Pancreas (tissue), 10 donors: ENCODE measurements around the gene SETD2. TPM values are rescaled to one million over a fixed set of nuclear protein-coding genes. Genes with fewer than 3 reads are reported as not detected.
"Not testable (repeated sequence)": the region's sequence is repeated elsewhere in the genome, so short reads cannot be mapped to it uniquely, and the experiment has no call there.

ENCODE experiments used
- ATAC-seq, 4 donors: fragments of 200-7000 bp; cut with Tn5 transposase; one replicate each; pipeline versions ENCODE4 v1.8.0 to v1.9.1; 2020; ENCODE audit warnings: mild to moderate bottlenecking in 4 of 4, moderate library complexity in 4 of 4
- DNase-seq, 6 donors: peaks; one replicate each; pipeline ENCODE4 v3.0.0-alpha.2; 2020
- FAIRE-seq: peaks from 2 replicates; lab custom pipeline; 2012; peaks lifted over from hg19 to GRCh38; lab: Jason Lieb, UNC
- H3K27ac ChIP-seq, 4 donors: fragments of 200-600 bp; sonication (generic); 1 replicate in 3 of 4; 2 replicates in 1 of 4; pipeline versions ENCODE4 v1.5.0 to v1.8.0; 2020
- H3K27me3 ChIP-seq, 4 donors: fragments of 200-600 bp; one replicate each; pipeline ENCODE4 v1.8.0; 2021
- H3K36me3 ChIP-seq, 3 donors: fragments of 200-600 bp; sonication (generic) in 1 of 3; one replicate each; pipeline versions ENCODE4 v1.5.0 to v1.8.0; 2020 to 2021
- H3K4me1 ChIP-seq, 3 donors: fragments of 200-600 bp; one replicate each; pipeline ENCODE4 v1.8.0; 2021
- H3K4me3 ChIP-seq, 4 donors: fragments of 200-600 bp; sonication (generic) in 2 of 4; one replicate each; pipeline versions ENCODE4 v1.5.0 to v1.8.0; 2020 to 2021
- H3K9me3 ChIP-seq, 4 donors: fragments of 200-600 bp; one replicate each; pipeline ENCODE4 v1.8.0; 2021
- WGBS, 2 donors: extraction: QIAGEN DNeasy Blood & Tissue Kit; methylation state at CpG; one replicate each; pipeline ENCODE4 v1.1.7; 2013; 5-methylcytosine and 5-hydroxymethylcytosine counted together
- intact Hi-C, 3 donors: fragments of 100-400 bp; cut with DNase I; formaldehyde crosslinking; loops; one replicate each; pipeline versions ENCODE4 v1.11.1 to v1.14.2; 2022
- polyA plus RNA-seq, 2 donors: library from polyadenylated mRNA; stranded (reverse); fragments of 200-250 nt; gene quantifications; one replicate each; pipeline ENCODE4 v1.2.3, GENCODE V29; 2013
- total RNA-seq, 6 donors: library from RNA; stranded (reverse); fragmentation: NEBNext Ultra II Directional in 4 of 6; extraction: Animal tissue kit (Norgen Biotek cat#: 25700) in 4 of 6; gene quantifications; one replicate each; pipeline versions ENCODE4 v1.2.1 to v1.2.4, GENCODE V29; 2021 to 2023
- TF ChIP-seq, protein P1 (sequence below), 4 donors: fragments of 200-600 bp; sonication (generic) in 3 of 4; IDR thresholded peaks; one replicate each; pipeline versions ENCODE4 v1.5.0 to v1.8.0; 2021; ENCODE audit warnings: antibody characterized with exemption in 4 of 4
- donor health status: healthy with polysubstance abuse.
- donor health status: DM: no; HTN: no; CAD: no; lungs with moderate emphysema.
- donor health status: DM: no; HTN: no; CAD: no.
- donor health status: control.
- donor health status: control.
- donor health status: Bipolar disorder and iron deficiency.
- donor health status: DM: yes; HTN: yes; CAD: no.
- donor health status: DM: no; HTN: no; CAD: no.
- donor health status: DM: no; HTN: no; CAD: no.
- donor health status: DM: yes; HTN: yes; CAD: no.

SETD2 gene
- total and polyA plus RNA-seq, 8 donors = 9.6 to 35.3 (median 21.6) TPM

DNA sequence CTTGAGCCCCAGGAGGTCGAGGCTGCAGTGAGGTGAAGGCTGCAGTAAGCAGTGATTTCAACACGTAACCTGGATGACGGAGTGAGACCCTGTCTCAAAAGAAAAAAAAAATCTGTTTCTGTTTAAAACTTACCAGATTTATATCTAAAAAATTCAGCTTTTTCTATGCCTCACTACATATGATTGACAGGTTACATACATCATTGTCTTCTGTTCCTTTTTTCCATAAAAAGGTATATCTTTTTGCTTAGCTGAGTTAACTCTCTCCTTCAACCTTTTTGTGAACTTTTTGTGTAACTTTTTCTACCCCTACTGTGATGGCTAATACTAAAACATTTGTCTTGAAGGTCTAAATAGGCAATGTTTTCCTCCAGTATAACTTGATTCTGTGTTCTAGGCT, 38.6 kb upstream of the SETD2 start:
- Histone ChIP-seq H3K4me3 (no peak overlapping the region), H3K9me3 (no peaks in the 10 kb centered on the region), H3K4me1 (no peaks in the 10 kb centered on the region), H3K27me3 (no peaks in the 10 kb centered on the region), H3K36me3 (no peaks in the 10 kb centered on the region), H3K27ac (no peak overlapping the region)
- FAIRE-seq (no peak), DNase-seq (no peak), ATAC-seq (no peak)
- 96 to 97% methylated on average over 3 of the region's 3 CpGs for WGBS, 2 donors
- intact Hi-C loops = no loop called here
- TF ChIP-seq, protein P1, sequence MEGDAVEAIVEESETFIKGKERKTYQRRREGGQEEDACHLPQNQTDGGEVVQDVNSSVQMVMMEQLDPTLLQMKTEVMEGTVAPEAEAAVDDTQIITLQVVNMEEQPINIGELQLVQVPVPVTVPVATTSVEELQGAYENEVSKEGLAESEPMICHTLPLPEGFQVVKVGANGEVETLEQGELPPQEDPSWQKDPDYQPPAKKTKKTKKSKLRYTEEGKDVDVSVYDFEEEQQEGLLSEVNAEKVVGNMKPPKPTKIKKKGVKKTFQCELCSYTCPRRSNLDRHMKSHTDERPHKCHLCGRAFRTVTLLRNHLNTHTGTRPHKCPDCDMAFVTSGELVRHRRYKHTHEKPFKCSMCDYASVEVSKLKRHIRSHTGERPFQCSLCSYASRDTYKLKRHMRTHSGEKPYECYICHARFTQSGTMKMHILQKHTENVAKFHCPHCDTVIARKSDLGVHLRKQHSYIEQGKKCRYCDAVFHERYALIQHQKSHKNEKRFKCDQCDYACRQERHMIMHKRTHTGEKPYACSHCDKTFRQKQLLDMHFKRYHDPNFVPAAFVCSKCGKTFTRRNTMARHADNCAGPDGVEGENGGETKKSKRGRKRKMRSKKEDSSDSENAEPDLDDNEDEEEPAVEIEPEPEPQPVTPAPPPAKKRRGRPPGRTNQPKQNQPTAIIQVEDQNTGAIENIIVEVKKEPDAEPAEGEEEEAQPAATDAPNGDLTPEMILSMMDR (IDR thresholded peaks at IDR 0.05) = no peak

- no peaks in the 10 kb centered on the region for H3K36me3 ChIP-seq
- intact Hi-C loops = no loop called here
- WGBS, 2 donors = 49 to 50% methylated on average over 3 of the region's 3 CpGs
- H3K27me3 ChIP-seq = no peaks in the 10 kb centered on the region
- H3K9me3 ChIP-seq = no peaks in the 10 kb centered on the region
- no peak overlapping the region for H3K27ac ChIP-seq
- DNase-seq (no peak), FAIRE-seq (no peak), ATAC-seq (no peak)
- H3K4me1 ChIP-seq = no peaks in the 10 kb centered on the region
- TF ChIP-seq, protein P1 (IDR thresholded peaks at IDR 0.05) = no peak
- no peak overlapping the region for H3K4me3 ChIP-seq
Measured at GRCh38 chr3:47197287-47197686, 33.4 kb upstream of the SETD2 start.

GRCh38 chr3:47194994-47195393, 31.1 kb upstream of the SETD2 start:
- Histone ChIP-seq H3K4me1 (no peaks in the 10 kb centered on the region), H3K4me3 (no peak overlapping the region), H3K9me3 (no peaks in the 10 kb centered on the region), H3K27me3 (no peaks in the 10 kb centered on the region), H3K27ac (no peak overlapping the region), H3K36me3 (no peaks in the 10 kb centered on the region)
- 95 to 97% methylated on average over 2 of the region's 2 CpGs for WGBS, 2 donors
- ATAC-seq (no peak), FAIRE-seq (no peak), DNase-seq (no peak)
- intact Hi-C loops = no loop called here
- TF ChIP-seq, protein P1 (IDR thresholded peaks at IDR 0.05) = no peak

DNA sequence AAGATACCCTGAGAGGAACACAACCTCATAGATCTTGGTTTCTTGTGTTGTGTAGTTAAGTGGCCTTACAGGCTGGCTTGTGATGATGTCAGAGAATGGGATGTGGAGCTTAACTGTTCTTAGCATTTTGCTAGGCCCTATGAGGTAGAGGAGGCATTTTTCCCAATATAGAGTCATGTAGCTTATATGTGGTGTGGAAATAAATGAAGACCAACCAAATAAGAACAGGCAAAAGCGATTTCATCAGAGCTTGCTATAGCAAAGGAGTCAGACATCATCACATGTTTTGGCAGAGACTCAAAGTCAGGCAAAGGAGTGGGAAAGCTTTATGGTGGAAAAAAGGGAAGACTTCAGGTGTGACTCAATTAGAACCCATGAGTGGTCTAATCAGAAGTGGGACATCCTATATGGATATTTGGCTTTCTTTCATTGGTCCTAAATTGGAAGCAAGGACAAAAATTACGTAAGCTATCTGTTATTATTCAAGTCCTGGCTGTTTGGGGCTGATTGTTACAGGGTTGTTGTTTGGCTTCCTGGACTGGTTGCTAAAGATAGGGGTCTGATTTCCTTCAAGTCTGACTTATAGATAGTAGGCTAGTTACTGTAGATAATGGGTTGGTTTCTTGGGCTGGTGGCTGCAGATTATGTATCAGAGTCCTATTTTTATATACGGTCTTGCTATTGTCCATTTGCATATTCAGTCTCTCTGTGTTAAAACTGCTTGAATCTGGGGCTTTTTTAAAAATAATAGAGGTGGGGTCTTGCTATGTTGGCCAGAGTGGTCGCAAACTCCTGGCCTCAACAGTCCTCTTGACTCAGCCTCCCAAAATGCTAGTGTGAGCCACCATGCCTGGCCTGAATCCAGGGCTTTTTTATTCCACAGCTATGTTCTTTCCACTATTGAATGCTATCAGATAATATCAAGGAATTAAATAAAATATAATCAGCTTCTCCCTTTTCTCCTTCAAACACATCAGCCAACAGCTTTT, 30.3 kb upstream of the SETD2 start:
- TF ChIP-seq, protein P1 (IDR thresholded peaks at IDR 0.05) = no peak
- ATAC-seq (no peak), FAIRE-seq (no peak), DNase-seq (no peak)
- no peak overlapping the region for H3K4me3 ChIP-seq
- no peaks in the 10 kb centered on the region for H3K27me3 ChIP-seq
- H3K9me3 ChIP-seq = no peaks in the 10 kb centered on the region
- no peak overlapping the region for H3K27ac ChIP-seq
- no peaks in the 10 kb centered on the region for H3K36me3 ChIP-seq
- WGBS, 2 donors = 92 to 96% methylated on average over 4 of the region's 4 CpGs
- no peaks in the 10 kb centered on the region for H3K4me1 ChIP-seq
- intact Hi-C loops = no loop called here

- intact Hi-C loops = no loop called here
- WGBS, 2 donors = 79 to 97% methylated on average over 2 of the region's 2 CpGs
- no peaks in the 10 kb centered on the region for H3K36me3 ChIP-seq
- TF ChIP-seq, protein P1 (IDR thresholded peaks at IDR 0.05) = no peak
- FAIRE-seq (no peak), DNase-seq (no peak), ATAC-seq (no peak)
- H3K4me1 ChIP-seq = no peaks in the 10 kb centered on the region
- no peaks in the 10 kb centered on the region for H3K27me3 ChIP-seq
- H3K4me3 ChIP-seq = no peak overlapping the region
- no peaks in the 10 kb centered on the region for H3K9me3 ChIP-seq
- H3K27ac ChIP-seq = no peak overlapping the region
Measured at GRCh38 chr3:47186285-47186684, 22.4 kb upstream of the SETD2 start.

DNA sequence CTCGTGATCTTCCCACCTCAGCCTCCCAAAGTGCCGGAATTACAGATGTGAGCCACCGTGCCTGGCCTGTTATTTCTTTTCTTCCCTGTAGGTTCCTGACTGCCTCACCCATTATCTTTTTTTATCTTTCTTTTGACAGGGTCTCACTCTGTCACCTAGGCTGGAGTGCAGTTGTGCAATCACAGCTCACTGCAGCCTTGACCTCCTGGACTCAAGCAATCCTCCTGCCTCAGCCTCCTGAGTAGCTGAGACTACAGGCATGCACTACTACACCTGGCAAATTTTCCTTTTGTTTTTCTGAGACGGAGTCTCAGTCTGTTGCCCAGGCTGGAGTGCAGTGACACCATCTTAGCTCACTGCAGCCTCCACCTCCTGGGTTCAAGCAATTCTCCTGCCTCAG, 17.8 kb upstream of the SETD2 start:
- H3K9me3 ChIP-seq, DNase-seq, H3K27me3 ChIP-seq, H3K36me3 ChIP-seq, H3K4me1 ChIP-seq, FAIRE-seq, intact Hi-C loops, H3K27ac ChIP-seq, ATAC-seq, H3K4me3 ChIP-seq: not testable (repeated sequence)
- 94 to 95% methylated on average over 4 of the region's 4 CpGs for WGBS, 2 donors

DNA sequence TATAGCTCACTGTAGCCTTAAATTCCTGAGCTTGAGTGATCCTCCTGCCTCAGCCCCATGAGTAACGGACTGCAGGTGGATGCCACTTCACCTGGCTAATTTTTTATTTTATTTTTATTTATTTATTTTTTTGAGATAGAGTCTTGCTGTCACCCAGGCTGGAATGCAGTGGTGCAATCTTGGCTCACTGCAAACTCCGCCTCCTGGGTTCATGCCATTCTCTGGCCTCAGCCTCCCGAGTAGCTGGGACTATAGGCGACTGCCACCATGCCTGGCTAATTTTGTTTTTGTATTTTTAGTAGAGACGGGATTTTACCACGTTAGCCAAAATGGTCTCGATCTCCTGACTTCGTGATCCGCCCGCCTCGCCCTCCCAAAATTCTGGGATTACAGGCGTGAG, 16.1 kb upstream of the SETD2 start:
- H3K4me1 ChIP-seq, intact Hi-C loops, FAIRE-seq, H3K27me3 ChIP-seq, H3K36me3 ChIP-seq, H3K4me3 ChIP-seq, DNase-seq, H3K9me3 ChIP-seq, H3K27ac ChIP-seq, ATAC-seq: not testable (repeated sequence)
- WGBS, 2 donors = 87% methylated on average over 12 of the region's 12 CpGs
